Endodermal cell (in vitro differentiated cells): ENCODE results near the gene ARHGAP31. TPM values are rescaled to one million over a fixed set of nuclear protein-coding genes. Genes with fewer than 3 reads are reported as not detected.
A peak's percentile ranks its signal among the peaks of the same experiment; 100 is the strongest.

Source experiments
- DNase-seq: peaks from one replicate; pipeline ENCODE4 v3.0.0-alpha.2; 2017
- H3K27ac ChIP-seq: 2 replicates; pipeline ENCODE4 v1.5.1; 2013; ENCODE audit warnings: mild to moderate bottlenecking, low read depth, low read length, moderate library complexity
- H3K27me3 ChIP-seq: 2 replicates; pipeline ENCODE4 v1.6.1; 2013; ENCODE audit warnings: mild to moderate bottlenecking, low read length, moderate library complexity; ENCODE audit not compliant: insufficient read depth, control insufficient read depth, poor library complexity, severe bottlenecking
- H3K36me3 ChIP-seq: 2 replicates; pipeline ENCODE4 v1.7.0; 2013; ENCODE audit warnings: mild to moderate bottlenecking, low read length, moderate library complexity; ENCODE audit not compliant: control insufficient read depth, insufficient read depth
- H3K4me1 ChIP-seq: one replicate; pipeline ENCODE4 v1.7.0; 2013; ENCODE audit warnings: low read length; ENCODE audit not compliant: control insufficient read depth, insufficient read depth
- H3K4me3 ChIP-seq: 2 replicates; pipeline ENCODE4 v1.5.1; 2013; ENCODE audit warnings: mild to moderate bottlenecking, low read length, moderate library complexity
- H3K9ac ChIP-seq: 2 replicates; pipeline ENCODE4 v1.6.1; 2013; ENCODE audit warnings: mild to moderate bottlenecking, low read length, moderate library complexity; ENCODE audit not compliant: poor library complexity, severe bottlenecking; ENCODE audit errors: extremely low read depth
- H3K9me3 ChIP-seq: 2 replicates; pipeline ENCODE4 v1.6.1; 2013; ENCODE audit warnings: mild to moderate bottlenecking, low read length, moderate library complexity; ENCODE audit not compliant: control insufficient read depth
- H3K27ac Mint-ChIP-seq: 2 replicates; pipeline ENCODE4 v1.8.0; 2020; ENCODE audit warnings: mixed read lengths
- H3K27me3 Mint-ChIP-seq: 2 replicates; pipeline ENCODE4 v1.8.0; 2021; ENCODE audit warnings: mild to moderate bottlenecking, mixed read lengths; ENCODE audit not compliant: insufficient read depth
- H3K36me3 Mint-ChIP-seq: 2 replicates; pipeline ENCODE4 v1.8.0; 2020; ENCODE audit warnings: low read depth, mixed read lengths
- H3K4me1 Mint-ChIP-seq: 2 replicates; pipeline ENCODE4 v1.8.0; 2020; ENCODE audit warnings: mixed read lengths
- H3K4me3 Mint-ChIP-seq: 2 replicates; pipeline ENCODE4 v1.8.0; 2020; ENCODE audit warnings: mild to moderate bottlenecking, moderate library complexity, mixed read lengths
- H3K9me3 Mint-ChIP-seq: 2 replicates; pipeline ENCODE4 v1.8.0; 2020; ENCODE audit warnings: mild to moderate bottlenecking, mixed read lengths
- WGBS, 2 experiments: methylation state at CpG; one replicate each; pipeline versions ENCODE4 v1.1.5 to v1.1.7; 2013; ENCODE audit warnings: missing lambda C conversion rate in 2 of 2, mixed read lengths in 1 of 2; ENCODE audit not compliant: insufficient coverage in 1 of 2, insufficient read length in 1 of 2; 5-methylcytosine and 5-hydroxymethylcytosine counted together
- total RNA-seq, 2 donors: library from RNA; stranded (reverse); fragmentation: NEBNext Ultra II Directional in 1 of 2; extraction: Animal tissue kit (Norgen Biotek cat#: 25700) in 1 of 2; gene quantifications; 2 replicates in 1 of 2; 3 replicates in 1 of 2; pipeline ENCODE4 v1.2.1, GENCODE V29; 2021
- TF ChIP-seq, protein P1 (sequence below): fragments of 200-600 bp; sonication (generic); conservative IDR thresholded peaks from 2 replicates; pipeline ENCODE4 v1.5.0; 2021; ENCODE audit warnings: antibody characterized with exemption, mild to moderate bottlenecking

Gene ARHGAP31
- total RNA-seq, 2 donors from 2014 or later: 2.2 to 2.3 TPM

DNA sequence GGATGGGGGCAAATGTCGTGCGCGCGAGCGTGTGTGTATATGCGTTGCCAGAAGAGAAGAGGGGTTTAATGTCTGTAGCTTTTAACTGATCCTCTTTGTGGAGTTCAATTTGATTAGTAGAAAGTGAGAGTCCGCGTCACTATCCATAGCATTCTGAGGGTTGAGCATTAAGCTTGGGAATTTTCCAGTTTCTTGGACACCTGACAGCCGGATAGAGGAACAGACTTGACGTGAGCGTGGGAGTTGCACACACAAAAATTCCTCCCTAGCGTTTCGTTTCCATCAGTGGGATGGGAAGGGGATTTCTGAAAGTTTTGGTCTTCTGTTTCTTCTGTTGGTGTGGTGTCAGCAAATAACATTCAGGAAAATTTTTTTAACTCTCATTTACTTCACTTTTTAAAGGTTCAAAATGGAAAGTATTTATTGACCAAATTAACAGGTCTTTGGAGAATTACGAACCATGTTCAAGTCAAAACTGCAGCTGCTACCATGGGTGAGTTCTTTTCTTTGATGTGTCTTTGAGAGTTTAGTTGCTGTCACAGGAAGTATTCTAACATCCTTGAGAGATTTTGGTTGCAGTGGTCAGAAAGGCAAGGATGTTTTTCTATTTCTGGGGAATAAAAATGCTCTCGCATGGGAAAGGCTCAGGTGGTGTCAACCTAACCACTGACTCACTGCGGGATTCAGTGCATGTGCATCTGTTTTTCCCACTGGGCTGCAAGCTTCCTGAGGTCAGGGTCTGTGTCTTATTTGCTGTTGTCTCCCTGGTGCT, 175.4 kb downstream of the ARHGAP31 start:
- WGBS, 2 experiments: 21 to 48% methylated on average over 6 to 14 of the region's 16 CpGs
- Histone ChIP-seq H3K4me1 (no peaks in the 10 kb centered on the region), H3K4me3 (peak overlapping the region; percentile 94), H3K9me3 (no peaks in the 10 kb centered on the region), H3K36me3 (peaks cover 4% of the 10 kb centered on the region), H3K27ac (no peak overlapping the region), H3K9ac (peak overlapping the region; percentile 58), H3K27me3 (no peaks in the 10 kb centered on the region)
- H3K27me3 Mint-ChIP-seq: peaks cover 3% of the 10 kb centered on the region
- peak overlapping the region; percentile 80 for H3K4me3 Mint-ChIP-seq
- no peaks in the 10 kb centered on the region for H3K9me3 Mint-ChIP-seq
- TF ChIP-seq, protein P1, sequence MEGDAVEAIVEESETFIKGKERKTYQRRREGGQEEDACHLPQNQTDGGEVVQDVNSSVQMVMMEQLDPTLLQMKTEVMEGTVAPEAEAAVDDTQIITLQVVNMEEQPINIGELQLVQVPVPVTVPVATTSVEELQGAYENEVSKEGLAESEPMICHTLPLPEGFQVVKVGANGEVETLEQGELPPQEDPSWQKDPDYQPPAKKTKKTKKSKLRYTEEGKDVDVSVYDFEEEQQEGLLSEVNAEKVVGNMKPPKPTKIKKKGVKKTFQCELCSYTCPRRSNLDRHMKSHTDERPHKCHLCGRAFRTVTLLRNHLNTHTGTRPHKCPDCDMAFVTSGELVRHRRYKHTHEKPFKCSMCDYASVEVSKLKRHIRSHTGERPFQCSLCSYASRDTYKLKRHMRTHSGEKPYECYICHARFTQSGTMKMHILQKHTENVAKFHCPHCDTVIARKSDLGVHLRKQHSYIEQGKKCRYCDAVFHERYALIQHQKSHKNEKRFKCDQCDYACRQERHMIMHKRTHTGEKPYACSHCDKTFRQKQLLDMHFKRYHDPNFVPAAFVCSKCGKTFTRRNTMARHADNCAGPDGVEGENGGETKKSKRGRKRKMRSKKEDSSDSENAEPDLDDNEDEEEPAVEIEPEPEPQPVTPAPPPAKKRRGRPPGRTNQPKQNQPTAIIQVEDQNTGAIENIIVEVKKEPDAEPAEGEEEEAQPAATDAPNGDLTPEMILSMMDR: no peak
- no peak for DNase-seq
- peak overlapping the region; percentile 83 for H3K27ac Mint-ChIP-seq
- H3K36me3 Mint-ChIP-seq: peaks cover 15% of the 10 kb centered on the region
- peaks cover 14% of the 10 kb centered on the region for H3K4me1 Mint-ChIP-seq

Other genes with a start within 250 kb of the ARHGAP31 start
- gene TEX55, start 148.2 kb upstream of the ARHGAP31 start, total RNA-seq: not detected
- 10 to 100 TPM in 1 of 2 donors, 1 to 10 TPM in 1; 4.9 to 11.3 TPM for gene UPK1B, start 120.8 kb upstream of the ARHGAP31 start, total RNA-seq
- 100 to 1,000 TPM; 141 to 145 TPM for gene B4GALT4, start 53.5 kb upstream of the ARHGAP31 start, total RNA-seq
- gene TMEM39A, start 169.2 kb downstream of the ARHGAP31 start, total RNA-seq: 10 to 100 TPM; 62.3 to 81.8 TPM
- gene POGLUT1, start 174.6 kb downstream of the ARHGAP31 start, total RNA-seq: 10 to 100 TPM; 17.9 to 18.7 TPM
- gene TIMMDC1, start 204.2 kb downstream of the ARHGAP31 start, total RNA-seq: 100 to 1,000 TPM; 107 to 119 TPM